NCI-H1694 treated with DMSO at 0.1 percent for 48 hours (cell line): Measurements from ENCODE around the gene UBR1.
"Not testable (repeated sequence)": the region's sequence is repeated elsewhere in the genome, so short reads cannot be mapped to it uniquely, and the experiment has no call there.

Experiments used
- DNase-seq: peaks from one replicate; lab custom pipeline; 2025; lab: John Stamatoyannopoulos, UW

Gene UBR1

GRCh38 chr15:42911058-42911592, 194.7 kb downstream of the UBR1 start:
- DNase-seq = no peak

- DNase-seq = no peak
Observed at GRCh38 chr15:42908538-42908937, 197.3 kb downstream of the UBR1 start.

DNA sequence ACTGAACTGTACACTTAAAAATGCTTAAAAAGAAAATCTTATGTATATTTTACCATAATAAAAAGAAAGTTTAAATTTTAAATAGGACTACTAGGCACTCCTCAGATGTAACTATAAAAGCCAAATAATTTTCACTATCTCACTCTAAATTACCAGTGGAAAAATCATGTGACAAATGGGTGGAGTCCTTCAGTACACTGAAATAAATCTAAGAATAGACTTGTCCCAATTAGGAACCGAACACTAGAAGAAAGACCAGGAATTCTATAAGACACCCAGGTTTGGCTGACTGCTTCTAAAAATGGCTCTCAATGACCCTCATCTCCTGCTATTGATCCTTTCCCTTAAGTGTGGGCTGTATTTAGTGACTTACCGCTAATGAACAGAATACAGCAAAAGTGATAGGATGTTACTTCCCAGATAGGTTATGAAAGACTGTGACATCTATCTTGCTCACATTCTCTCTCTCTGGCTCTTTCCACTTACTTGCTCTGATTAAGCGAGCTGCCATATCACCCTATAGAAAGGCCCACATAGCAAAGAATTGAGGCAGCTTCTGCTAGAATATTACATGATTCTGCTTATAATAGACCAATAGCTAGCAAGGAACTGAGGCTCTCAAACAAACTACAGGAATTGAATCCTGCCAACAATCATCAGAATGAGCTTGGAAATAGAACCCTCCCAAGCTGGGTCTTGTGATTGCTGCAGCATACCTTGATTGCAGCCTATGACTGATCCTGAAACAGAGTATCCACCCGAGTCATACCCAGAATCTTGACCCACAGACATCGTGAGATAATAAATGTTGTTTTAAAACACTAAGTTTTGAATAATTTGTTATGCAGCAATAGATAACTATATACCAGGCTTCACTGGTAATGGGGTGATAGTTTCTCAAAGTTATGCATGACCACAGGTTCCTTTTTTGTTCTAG, 202.2 kb downstream of the UBR1 start:
- DNase-seq = no peak

DNA sequence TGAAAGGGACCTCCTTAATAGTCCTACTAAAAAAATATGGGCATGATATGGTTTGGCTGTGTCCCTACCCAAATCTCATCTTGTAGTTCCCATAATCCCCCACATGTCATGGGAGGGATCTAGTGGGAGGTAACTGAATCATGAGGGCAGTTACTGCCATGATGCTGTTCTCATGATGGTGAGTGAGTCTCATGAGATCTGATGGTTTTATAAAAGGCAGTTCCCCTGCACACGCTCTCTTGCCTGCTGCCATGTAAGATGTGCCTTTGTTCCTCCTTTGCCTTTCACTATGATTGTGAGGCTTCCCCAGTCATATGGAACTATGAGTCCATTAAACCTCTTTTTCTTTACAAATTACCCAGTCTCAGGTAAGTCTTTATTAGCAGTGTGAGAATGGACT, 211.9 kb downstream of the UBR1 start:
- DNase-seq = not testable (repeated sequence)
